22Rv1 (cell line): ENCODE measurements around the gene LRRC8B.

ENCODE experiments used
- H3K27ac ChIP-seq: fragments of 450-650 bp; 2 replicates; pipeline ENCODE4 v1.5.1; 2017
- ZFX ChIP-seq: fragments of 450-650 bp; IDR thresholded peaks from 2 replicates; pipeline ENCODE4 v1.6.1; 2017; ENCODE audit warnings: antibody characterized with exemption, borderline replicate concordance
- TF ChIP-seq, protein P1 (sequence below): fragments of 450-650 bp; IDR thresholded peaks from 2 replicates; pipeline ENCODE4 v1.5.1; 2017; ENCODE audit warnings: mild to moderate bottlenecking

The LRRC8B gene

DNA sequence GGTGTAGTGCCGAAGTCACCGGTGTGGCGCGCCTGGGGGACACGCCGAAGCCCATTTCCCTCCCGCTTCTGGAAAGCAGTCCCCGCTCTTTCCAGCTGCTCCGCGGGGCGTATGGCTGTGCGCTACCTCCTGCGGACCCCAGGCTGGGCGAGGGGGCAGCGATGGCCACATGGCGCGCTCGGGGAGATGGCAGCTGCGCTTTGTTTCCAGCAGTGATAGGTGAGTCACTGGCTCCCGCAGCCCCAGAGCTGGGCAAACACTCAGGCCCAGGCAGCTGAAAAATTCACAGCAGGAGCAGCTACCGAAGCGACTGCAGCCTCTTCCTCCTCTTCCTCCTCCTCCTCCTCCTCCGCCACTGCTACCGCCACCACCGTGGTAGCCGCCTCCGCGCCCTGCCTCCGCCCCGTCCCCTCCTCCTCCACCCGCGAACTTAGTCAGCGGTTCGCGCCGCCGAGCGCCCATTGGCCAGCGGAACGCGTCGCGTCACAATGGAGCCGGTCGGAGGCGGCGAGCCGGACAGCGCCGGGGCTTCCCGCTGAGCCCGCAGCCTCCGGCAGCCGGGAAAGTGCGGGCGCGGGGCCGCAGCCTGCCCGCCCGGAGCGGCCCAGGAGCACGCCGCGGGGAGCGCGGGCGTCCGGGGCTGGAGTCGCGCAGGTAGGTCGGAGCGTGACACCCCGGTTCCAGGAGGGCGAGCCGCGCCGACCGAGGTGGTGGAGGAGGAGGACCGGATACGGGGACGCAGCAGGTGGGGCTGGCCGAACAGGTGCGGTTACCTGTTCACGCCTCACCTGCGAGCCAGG is at the start of gene LRRC8B:
LRRC8B (plus strand) TSS at position 461 of the 800 bp plus-strand sequence. CDS start 57,822 bp downstream, outside the sequence.
- TF ChIP-seq, protein P1, sequence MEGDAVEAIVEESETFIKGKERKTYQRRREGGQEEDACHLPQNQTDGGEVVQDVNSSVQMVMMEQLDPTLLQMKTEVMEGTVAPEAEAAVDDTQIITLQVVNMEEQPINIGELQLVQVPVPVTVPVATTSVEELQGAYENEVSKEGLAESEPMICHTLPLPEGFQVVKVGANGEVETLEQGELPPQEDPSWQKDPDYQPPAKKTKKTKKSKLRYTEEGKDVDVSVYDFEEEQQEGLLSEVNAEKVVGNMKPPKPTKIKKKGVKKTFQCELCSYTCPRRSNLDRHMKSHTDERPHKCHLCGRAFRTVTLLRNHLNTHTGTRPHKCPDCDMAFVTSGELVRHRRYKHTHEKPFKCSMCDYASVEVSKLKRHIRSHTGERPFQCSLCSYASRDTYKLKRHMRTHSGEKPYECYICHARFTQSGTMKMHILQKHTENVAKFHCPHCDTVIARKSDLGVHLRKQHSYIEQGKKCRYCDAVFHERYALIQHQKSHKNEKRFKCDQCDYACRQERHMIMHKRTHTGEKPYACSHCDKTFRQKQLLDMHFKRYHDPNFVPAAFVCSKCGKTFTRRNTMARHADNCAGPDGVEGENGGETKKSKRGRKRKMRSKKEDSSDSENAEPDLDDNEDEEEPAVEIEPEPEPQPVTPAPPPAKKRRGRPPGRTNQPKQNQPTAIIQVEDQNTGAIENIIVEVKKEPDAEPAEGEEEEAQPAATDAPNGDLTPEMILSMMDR: no peak
- TF ChIP-seq ZFX: no peak
- H3K27ac ChIP-seq: peak within 1 kb of the TSS; percentile 79

DNA sequence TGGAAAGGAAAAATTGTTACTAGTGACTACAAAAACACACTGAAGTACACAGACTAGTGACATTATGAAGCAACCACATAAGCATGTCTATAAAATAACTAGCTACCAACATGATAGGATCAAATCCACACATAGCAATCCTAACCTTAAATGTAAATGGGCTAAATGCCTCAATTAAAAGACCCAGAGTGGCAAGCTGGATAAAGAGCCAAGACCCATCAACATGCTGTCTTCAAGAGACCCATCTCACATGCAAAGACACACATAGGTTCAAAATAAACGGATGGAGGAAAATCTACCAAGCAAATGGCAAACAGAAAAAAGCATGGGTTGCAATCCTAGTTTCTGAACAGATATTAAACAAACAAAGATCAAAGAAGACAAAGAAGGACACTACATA is 49.4 kb upstream of the LRRC8B start:
- H3K27ac ChIP-seq: no peak overlapping the region
- no peak for TF ChIP-seq ZFX
- TF ChIP-seq, protein P1: no peak

DNA sequence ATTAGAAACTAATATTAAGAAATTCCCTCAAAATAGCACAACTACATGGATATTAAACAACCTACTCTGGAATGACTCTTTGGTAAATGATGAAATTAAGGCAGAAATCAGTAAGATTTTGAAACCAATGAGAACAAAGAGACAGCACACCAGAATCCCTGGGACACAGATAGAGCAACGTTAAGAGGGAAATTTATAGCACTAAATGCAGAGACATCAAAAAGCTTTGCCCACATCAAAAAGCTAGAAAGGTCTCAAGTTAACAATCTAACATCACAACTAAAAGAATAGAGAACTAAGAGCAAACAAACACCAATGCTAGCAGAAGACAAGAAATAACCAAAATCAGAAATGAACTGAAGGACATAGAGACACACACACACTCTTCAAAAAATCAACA is 48.6 kb upstream of the LRRC8B start:
- H3K27ac ChIP-seq: no peak overlapping the region
- no peak for TF ChIP-seq ZFX
- TF ChIP-seq, protein P1: no peak

DNA sequence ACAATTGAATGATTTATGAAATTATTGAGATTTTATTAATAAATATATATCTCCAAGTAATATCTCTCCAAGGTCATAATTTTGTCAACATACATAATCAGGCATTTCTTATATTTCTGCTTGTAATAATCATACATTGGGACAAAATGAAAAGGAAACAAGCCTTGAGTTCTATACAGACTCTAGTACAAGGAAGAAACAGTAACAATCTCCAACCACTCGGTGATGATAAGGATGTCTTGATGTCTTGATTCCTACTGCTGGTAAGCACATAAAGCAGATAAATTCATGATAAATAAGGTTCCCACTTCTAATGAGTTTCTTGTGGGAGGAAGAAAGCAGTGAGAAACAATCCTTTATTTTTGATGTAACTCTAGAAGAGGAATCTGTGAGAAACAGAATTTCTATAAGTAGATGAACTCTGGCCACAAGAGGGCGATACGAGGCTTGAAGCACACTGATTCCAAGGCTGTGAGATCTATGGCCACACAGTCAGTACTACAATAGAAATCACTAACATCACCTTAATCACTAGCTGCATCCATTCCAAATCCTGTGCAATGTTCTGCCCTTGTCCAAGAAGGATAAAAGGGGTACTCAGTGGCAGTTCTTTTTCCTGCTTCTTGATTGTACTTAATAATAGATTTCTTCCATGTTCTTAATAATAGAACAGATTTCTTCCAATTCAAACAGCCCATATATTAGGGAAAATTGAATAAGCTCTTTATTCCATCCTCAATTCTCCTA is 41.4 kb upstream of the LRRC8B start:
- TF ChIP-seq ZFX: no peak
- TF ChIP-seq, protein P1: peak; percentile 90
- no peak overlapping the region for H3K27ac ChIP-seq

DNA sequence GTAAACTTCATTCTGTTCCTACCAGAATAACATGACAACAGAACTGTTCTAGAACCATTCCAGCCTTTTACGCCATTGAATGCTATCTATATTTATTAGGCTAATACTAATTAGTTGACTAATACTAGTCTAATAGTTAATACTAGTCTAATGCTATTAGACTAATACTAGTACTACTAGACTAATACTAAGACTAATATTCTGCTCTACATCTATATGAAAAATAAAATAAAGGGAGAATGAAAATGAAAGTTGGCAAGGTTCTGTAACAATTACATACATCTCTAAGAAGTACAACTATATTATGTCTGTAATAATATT is 40.9 kb upstream of the LRRC8B start:
- no peak for TF ChIP-seq ZFX
- TF ChIP-seq, protein P1: no peak
- no peak overlapping the region for H3K27ac ChIP-seq

DNA sequence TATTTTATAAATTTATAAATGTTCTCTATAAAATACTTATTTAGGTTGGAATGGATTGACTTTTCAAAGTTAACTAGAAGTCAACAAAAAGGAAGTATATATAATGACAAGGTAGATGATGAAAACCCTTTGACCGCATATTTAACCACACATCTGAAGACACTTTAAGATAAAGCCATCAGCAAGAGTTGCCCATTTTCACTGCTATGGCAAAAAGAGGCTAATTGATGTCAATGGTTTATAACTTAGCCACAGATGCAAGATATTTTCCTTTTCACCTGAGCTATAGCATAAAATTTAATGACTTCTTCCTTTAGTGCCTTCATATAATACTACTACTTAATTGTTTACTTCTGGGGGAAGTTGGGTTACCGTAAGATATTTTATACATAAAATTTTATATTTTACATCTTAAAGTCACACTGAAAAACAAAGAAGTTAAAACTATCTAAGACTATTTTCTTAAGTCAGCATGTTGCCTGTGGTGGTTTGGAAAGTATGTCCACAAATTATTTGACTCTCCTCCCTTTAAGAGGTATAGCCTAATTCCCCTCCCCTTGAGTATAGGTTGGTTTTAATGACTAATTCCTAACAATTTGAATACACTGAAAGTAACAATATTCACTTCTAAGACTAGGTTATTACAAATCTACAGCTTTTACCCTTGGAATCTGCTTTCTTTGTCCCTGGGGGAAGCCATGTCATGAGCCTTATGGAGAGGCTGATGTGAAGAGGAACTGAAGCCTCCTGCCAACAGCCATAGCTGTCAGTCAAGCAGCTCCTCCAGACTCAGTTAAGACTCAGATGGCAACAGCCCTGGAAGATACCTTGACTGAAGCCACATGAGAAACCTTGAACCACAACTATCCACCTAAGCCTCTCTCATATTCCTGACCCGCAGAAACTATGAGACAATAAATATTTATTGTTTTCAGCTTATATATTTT is 40.3 kb upstream of the LRRC8B start:
- no peak overlapping the region for H3K27ac ChIP-seq
- no peak for TF ChIP-seq ZFX
- TF ChIP-seq, protein P1: no peak
